ENCODE measurements around the gene KRT85. TPM values are rescaled to one million over a fixed set of nuclear protein-coding genes. Genes with fewer than 3 reads are reported as not detected.

Gene KRT85
- total and polyA plus RNA-seq, 2 donors (not counting 1 experiment from before 2014, with no cell fraction given) = not detected

DNA sequence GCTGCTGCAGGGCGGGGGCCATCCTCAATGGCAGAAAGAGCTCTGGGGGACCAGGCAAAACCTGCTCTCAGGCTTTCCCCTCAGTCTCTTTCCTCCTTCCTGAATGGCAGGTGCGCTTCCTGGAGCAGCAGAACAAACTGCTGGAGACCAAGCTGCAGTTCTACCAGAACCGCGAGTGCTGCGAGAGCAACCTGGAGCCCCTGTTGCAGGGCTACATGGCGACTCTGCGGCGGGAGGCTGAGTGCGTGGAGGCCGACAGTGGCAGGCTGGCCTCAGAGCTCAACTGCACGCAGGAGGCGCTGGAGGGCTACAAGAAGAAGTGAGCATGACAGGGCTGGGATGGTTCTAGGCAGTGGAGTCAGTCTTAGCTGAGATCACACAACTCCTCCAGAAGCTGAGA lies 23.2 kb downstream of the KRT85 start:
- no peak for DNase-seq
- intact Hi-C loops (cut with micrococcal nuclease) = no loop called here
- H3K4me3 ChIP-seq (ENCODE audit: control extremely low read depth in 1 of 5, extremely low read depth in 1 of 5, insufficient read depth in 1 of 5, low read depth in 2 of 5, low read length in 4 of 5) = no peak overlapping the region
- WGBS (ENCODE audit: insufficient coverage) = 95% methylated on average over 12 of the region's 12 CpGs
- H3K9me3 ChIP-seq (ENCODE audit: control extremely low read depth in 1 of 3, control insufficient read depth in 2 of 3, insufficient read depth in 1 of 3, low read length in 2 of 3) = peaks cover 0 to 7% (median 0%) of the 10 kb centered on the region in 3 donors
- H3K4me1 ChIP-seq (ENCODE audit: control insufficient read depth in 2 of 2, insufficient read depth in 2 of 2, low read length in 2 of 2) = no peaks in the 10 kb centered on the region
- Mint-ChIP-seq H3K27me3 (peaks cover 11% of the 10 kb centered on the region), H3K9me3 (ENCODE audit: insufficient read depth) (no peaks in the 10 kb centered on the region), H3K27ac (no peak overlapping the region), H3K4me1 (no peaks in the 10 kb centered on the region), H3K4me3 (no peak overlapping the region)
- no peak for ATAC-seq (ENCODE audit: low read depth)
- ChIA-PET CTCF (no interaction called here), POLR2A (no interaction called here)
- H4K20me1 ChIP-seq (ENCODE audit: control insufficient read depth, insufficient read depth, low read length, poor library complexity, severe bottlenecking) = no peaks in the 10 kb centered on the region
- H3K9ac ChIP-seq (ENCODE audit: low read length) = no peak overlapping the region
- no peak overlapping the region for H2AFZ ChIP-seq (ENCODE audit: insufficient read depth, low read depth, low read length, poor library complexity, severe bottlenecking)
- TF ChIP-seq, protein P1, sequence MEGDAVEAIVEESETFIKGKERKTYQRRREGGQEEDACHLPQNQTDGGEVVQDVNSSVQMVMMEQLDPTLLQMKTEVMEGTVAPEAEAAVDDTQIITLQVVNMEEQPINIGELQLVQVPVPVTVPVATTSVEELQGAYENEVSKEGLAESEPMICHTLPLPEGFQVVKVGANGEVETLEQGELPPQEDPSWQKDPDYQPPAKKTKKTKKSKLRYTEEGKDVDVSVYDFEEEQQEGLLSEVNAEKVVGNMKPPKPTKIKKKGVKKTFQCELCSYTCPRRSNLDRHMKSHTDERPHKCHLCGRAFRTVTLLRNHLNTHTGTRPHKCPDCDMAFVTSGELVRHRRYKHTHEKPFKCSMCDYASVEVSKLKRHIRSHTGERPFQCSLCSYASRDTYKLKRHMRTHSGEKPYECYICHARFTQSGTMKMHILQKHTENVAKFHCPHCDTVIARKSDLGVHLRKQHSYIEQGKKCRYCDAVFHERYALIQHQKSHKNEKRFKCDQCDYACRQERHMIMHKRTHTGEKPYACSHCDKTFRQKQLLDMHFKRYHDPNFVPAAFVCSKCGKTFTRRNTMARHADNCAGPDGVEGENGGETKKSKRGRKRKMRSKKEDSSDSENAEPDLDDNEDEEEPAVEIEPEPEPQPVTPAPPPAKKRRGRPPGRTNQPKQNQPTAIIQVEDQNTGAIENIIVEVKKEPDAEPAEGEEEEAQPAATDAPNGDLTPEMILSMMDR (IDR thresholded peaks at IDR 0.05) = no peak
- TF ChIP-seq EZH2 (IDR thresholded peaks at IDR 0.05; ENCODE audit: borderline replicate concordance, insufficient read depth, low read depth, low read length, poor library complexity, severe bottlenecking) = no peak
- H3K36me3 ChIP-seq (replicated peaks in 1 of 2; ENCODE audit: control extremely low read depth in 1 of 2, control insufficient read depth in 1 of 2, extremely low read depth in 1 of 2, insufficient read depth in 2 of 2, low read length in 1 of 2) = no peaks in the 10 kb centered on the region
- no peaks in the 10 kb centered on the region for H3K79me2 ChIP-seq (ENCODE audit: control insufficient read depth, insufficient read depth, low read length)
- no peak overlapping the region for H3K4me2 ChIP-seq (replicated peaks; ENCODE audit: low read depth, low read length, poor library complexity, severe bottlenecking)
- peaks cover 0 to 7% (median 0%) of the 10 kb centered on the region in 4 experiments for H3K27me3 ChIP-seq (replicated peaks in 1 of 4; ENCODE audit: control extremely low read depth in 1 of 4, control insufficient read depth in 3 of 4, insufficient read depth in 4 of 4, low read length in 3 of 4)
- no peak overlapping the region for H3K27ac ChIP-seq (ENCODE audit: low read length in 2 of 2)

DNA sequence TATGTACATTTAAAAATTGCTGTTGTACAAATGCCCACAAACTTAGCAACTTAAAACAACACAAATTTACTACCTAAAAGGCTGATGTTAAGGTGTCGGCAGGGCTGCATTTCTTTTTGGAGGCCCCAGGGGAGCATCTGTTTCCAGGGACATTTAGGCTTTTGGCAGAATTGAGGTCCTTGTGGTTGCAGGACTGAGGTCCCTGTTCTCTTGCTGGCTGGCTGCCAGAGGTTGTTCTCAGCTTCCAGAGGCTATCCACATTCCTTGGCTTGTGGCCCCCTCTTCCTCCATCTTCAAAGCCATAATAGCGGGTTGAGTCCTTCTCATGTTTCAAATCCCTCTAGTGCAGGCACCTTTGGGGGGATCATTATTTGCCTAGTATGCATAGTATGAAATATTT lies 23.7 kb downstream of the KRT85 start:
- ATAC-seq (ENCODE audit: low read depth) (no peak), DNase-seq (no peak)
- CTCF ChIA-PET = interaction anchor here (1.7 kb wide), 1 partner anchor 17 kb away, joined by 5 read pairs; no protein-coding TSS in a partner anchor
- Histone ChIP-seq H2AFZ (ENCODE audit: insufficient read depth, low read depth, low read length, poor library complexity, severe bottlenecking) (no peak overlapping the region), H4K20me1 (ENCODE audit: control insufficient read depth, insufficient read depth, low read length, poor library complexity, severe bottlenecking) (no peaks in the 10 kb centered on the region), H3K9me3 (ENCODE audit: control extremely low read depth in 1 of 3, control insufficient read depth in 2 of 3, insufficient read depth in 1 of 3, low read length in 2 of 3) (peaks cover 0 to 7% (median 0%) of the 10 kb centered on the region in 3 donors), H3K9ac (ENCODE audit: low read length) (no peak overlapping the region), H3K4me2 (replicated peaks; ENCODE audit: low read depth, low read length, poor library complexity, severe bottlenecking) (no peak overlapping the region), H3K4me1 (ENCODE audit: control insufficient read depth in 2 of 2, insufficient read depth in 2 of 2, low read length in 2 of 2) (no peaks in the 10 kb centered on the region), H3K4me3 (ENCODE audit: control extremely low read depth in 1 of 5, extremely low read depth in 1 of 5, insufficient read depth in 1 of 5, low read depth in 2 of 5, low read length in 4 of 5) (no peak overlapping the region), H3K27ac (ENCODE audit: low read length in 2 of 2) (no peak overlapping the region), H3K79me2 (ENCODE audit: control insufficient read depth, insufficient read depth, low read length) (no peaks in the 10 kb centered on the region), H3K27me3 (replicated peaks in 1 of 4; ENCODE audit: control extremely low read depth in 1 of 4, control insufficient read depth in 3 of 4, insufficient read depth in 4 of 4, low read length in 3 of 4) (peaks cover 0 to 7% (median 0%) of the 10 kb centered on the region in 4 experiments), H3K36me3 (replicated peaks in 1 of 2; ENCODE audit: control extremely low read depth in 1 of 2, control insufficient read depth in 1 of 2, extremely low read depth in 1 of 2, insufficient read depth in 2 of 2, low read length in 1 of 2) (no peaks in the 10 kb centered on the region)
- TF ChIP-seq, protein P1 (IDR thresholded peaks at IDR 0.05) = no peak
- TF ChIP-seq EZH2 (IDR thresholded peaks at IDR 0.05; ENCODE audit: borderline replicate concordance, insufficient read depth, low read depth, low read length, poor library complexity, severe bottlenecking) = no peak
- H3K9me3 Mint-ChIP-seq (ENCODE audit: insufficient read depth) = no peaks in the 10 kb centered on the region
- no peak overlapping the region for H3K27ac Mint-ChIP-seq
- no peak overlapping the region for H3K4me3 Mint-ChIP-seq
- intact Hi-C loops (cut with micrococcal nuclease) = no loop called here
- POLR2A ChIA-PET = no interaction called here
- H3K4me1 Mint-ChIP-seq = no peaks in the 10 kb centered on the region
- no CpG with 5 or more reads among the region's 2 CpGs for WGBS (ENCODE audit: insufficient coverage)
- H3K27me3 Mint-ChIP-seq = peaks cover 13% of the 10 kb centered on the region

Measured in B cell (primary cell).